GM10248 (cell line): ENCODE data around the gene VPS13A.
"Not testable (repeated sequence)": the region's sequence is repeated elsewhere in the genome, so short reads cannot be mapped to it uniquely, and the experiment has no call there.

ENCODE experiments used
- CTCF ChIA-PET: fragments of 300-600 bp; sonication (Branson Sonifier 250); formaldehyde crosslinking; extraction: SDS; loops from one replicate; lab custom pipeline; 2021; ENCODE audit warnings: antibody characterized with exemption; lab: Yijun Ruan, JAX
- POLR2A ChIA-PET: fragments of 350-650 bp; sonication (Branson Sonifier 250); formaldehyde crosslinking; extraction: SDS; loops from one replicate; lab custom pipeline; 2020; ENCODE audit warnings: antibody characterized with exemption; lab: Yijun Ruan, JAX
- DNase-seq: peaks from one replicate; pipeline ENCODE4 v3.0.0; 2012; ENCODE audit errors: extremely low spot score
- TF ChIP-seq, protein P1 (sequence below): IDR thresholded peaks from 2 replicates; pipeline ENCODE4 v1.5.1; 2012; ENCODE audit warnings: mild to moderate bottlenecking, low read depth; ENCODE audit errors: extremely low read depth, missing control alignments, control extremely low read depth

The VPS13A gene

GRCh38 chr9:77391834-77392233 lies 214.5 kb downstream of the VPS13A start:
- CTCF ChIA-PET, result no interaction called here
- TF ChIP-seq, protein P1, sequence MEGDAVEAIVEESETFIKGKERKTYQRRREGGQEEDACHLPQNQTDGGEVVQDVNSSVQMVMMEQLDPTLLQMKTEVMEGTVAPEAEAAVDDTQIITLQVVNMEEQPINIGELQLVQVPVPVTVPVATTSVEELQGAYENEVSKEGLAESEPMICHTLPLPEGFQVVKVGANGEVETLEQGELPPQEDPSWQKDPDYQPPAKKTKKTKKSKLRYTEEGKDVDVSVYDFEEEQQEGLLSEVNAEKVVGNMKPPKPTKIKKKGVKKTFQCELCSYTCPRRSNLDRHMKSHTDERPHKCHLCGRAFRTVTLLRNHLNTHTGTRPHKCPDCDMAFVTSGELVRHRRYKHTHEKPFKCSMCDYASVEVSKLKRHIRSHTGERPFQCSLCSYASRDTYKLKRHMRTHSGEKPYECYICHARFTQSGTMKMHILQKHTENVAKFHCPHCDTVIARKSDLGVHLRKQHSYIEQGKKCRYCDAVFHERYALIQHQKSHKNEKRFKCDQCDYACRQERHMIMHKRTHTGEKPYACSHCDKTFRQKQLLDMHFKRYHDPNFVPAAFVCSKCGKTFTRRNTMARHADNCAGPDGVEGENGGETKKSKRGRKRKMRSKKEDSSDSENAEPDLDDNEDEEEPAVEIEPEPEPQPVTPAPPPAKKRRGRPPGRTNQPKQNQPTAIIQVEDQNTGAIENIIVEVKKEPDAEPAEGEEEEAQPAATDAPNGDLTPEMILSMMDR, result no peak
- no peak for DNase-seq
- POLR2A ChIA-PET, result no interaction called here

GRCh38 chr9:77392328-77392727 lies 215.0 kb downstream of the VPS13A start:
- TF ChIP-seq, protein P1, result no peak
- CTCF ChIA-PET, result interaction anchor here (1.4 kb wide), 1 partner anchor 22 kb away, joined by 3 read pairs; no protein-coding TSS in a partner anchor
- DNase-seq, result no peak
- POLR2A ChIA-PET, result no interaction called here

- POLR2A ChIA-PET, result not testable (repeated sequence)
Measured at GRCh38 chr9:77398581-77398980, 221.2 kb downstream of the VPS13A start.

DNA sequence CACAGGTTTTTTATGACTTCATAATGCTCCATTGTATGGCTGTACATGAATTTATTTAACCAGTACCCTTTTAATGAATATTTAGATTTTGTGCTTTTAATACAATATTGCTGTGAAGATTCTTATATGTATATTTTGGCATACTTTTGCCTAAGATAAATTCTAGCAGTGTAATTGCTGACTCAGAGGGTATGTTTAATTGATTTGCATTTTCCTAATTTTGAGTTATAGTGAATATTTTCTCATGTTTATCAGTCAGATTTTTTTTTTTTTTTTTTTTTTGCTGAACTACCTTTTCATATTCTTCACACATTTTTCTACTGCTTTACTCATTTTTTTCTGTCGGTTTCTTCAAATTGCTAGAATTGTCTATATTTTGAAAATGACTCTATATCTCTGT lies 222.6 kb downstream of the VPS13A start:
- POLR2A ChIA-PET, result no interaction called here
- TF ChIP-seq, protein P1, result no peak
- CTCF ChIA-PET, result interaction anchor here (1.5 kb wide), 1 partner anchor 57 kb away, joined by 7 read pairs; no protein-coding TSS in a partner anchor
- no peak for DNase-seq

More at GRCh38 chr9:77398581-77398980, 221.2 kb downstream of the VPS13A start:
- CTCF ChIA-PET, result interaction anchor here (1.5 kb wide), 1 partner anchor 59 kb away, joined by 7 read pairs; no protein-coding TSS in a partner anchor
- DNase-seq, result not testable (repeated sequence)

- TF ChIP-seq, protein P1, result no peak
- DNase-seq, result no peak
- POLR2A ChIA-PET, result no interaction called here
- CTCF ChIA-PET, result interaction anchor here (0.8 kb wide), 1 partner anchor 27 kb away, joined by 3 read pairs; no protein-coding TSS in a partner anchor
Measured at GRCh38 chr9:77402286-77402685, 225.0 kb downstream of the VPS13A start.

DNA sequence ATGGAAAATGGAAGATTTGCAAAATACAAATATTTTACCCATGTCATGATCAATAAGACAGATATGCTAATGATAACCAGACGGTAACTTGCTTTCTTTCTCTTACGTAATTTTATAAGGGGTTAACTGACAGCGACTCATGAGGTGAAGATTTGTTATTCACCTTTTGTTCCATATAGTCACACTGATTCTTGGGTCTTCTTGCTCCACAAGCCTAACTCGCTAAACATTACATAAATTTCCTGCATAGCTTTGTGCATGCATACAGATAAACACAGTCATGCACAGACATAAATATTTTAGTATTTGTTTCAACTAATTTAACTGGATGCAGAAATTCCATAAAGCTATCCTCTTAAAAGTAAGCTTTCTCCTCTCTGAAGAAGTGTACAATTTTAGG lies 225.9 kb downstream of the VPS13A start:
- CTCF ChIA-PET, result interaction anchor here (1.1 kb wide), 1 partner anchor 22 kb away, joined by 3 read pairs; no protein-coding TSS in a partner anchor
- DNase-seq, result no peak
- TF ChIP-seq, protein P1, result no peak
- POLR2A ChIA-PET, result no interaction called here

DNA sequence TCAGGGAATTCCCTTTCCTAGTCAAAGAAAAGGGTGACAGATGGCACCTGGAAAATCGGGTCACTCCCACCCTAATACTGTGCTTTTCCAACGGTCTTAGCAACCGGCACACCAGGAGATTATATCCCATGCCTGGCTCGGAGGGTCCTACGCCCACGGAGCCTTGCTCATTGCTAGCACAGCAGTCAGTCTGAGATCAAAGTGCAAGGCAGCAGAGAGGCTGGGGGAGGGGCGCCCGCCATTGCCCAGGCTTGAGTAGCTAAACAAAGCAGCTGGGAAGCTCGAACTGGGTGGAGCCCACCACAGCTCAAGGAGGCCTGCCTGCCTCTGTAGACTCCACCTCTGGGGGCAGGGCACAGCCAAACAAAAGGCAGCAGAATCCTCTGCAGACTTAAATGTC lies 231.2 kb downstream of the VPS13A start:
- POLR2A ChIA-PET, DNase-seq, CTCF ChIA-PET: not testable (repeated sequence)
